Right lobe of liver (tissue), 6 donors: ENCODE measurements around the gene PCNX3. TPM values are rescaled to one million over a fixed set of nuclear protein-coding genes. Genes with fewer than 3 reads are reported as not detected.

Experiments
- ATAC-seq, 4 donors: fragments of 200-7000 bp; cut with Tn5 transposase; one replicate each; pipeline ENCODE4 v1.9.1; 2020; ENCODE audit warnings: mild to moderate bottlenecking in 4 of 4, moderate library complexity in 4 of 4
- DNase-seq, 3 donors: peaks; one replicate each; pipeline ENCODE4 v3.0.0-alpha.2; 2020
- H3K27ac ChIP-seq, 3 donors: fragments of 200-600 bp; one replicate each; pipeline ENCODE4 v1.8.0; 2022
- H3K27me3 ChIP-seq, 2 donors: fragments of 200-600 bp; one replicate each; pipeline ENCODE4 v1.8.0; 2022
- H3K36me3 ChIP-seq, 4 donors: fragments of 200-600 bp; sonication (generic) in 1 of 4; one replicate each; pipeline versions ENCODE4 v1.5.1 to v1.8.0; 2017 to 2022; ENCODE audit warnings: control low read depth in 1 of 4
- H3K4me1 ChIP-seq, 4 donors: fragments of 200-600 bp; sonication (generic) in 1 of 4; one replicate each; pipeline versions ENCODE4 v1.5.1 to v1.8.0; 2017 to 2022; ENCODE audit warnings: control low read depth in 1 of 4
- H3K4me3 ChIP-seq, 3 donors: fragments of 200-600 bp; one replicate each; pipeline ENCODE4 v1.8.0; 2022
- H3K9me3 ChIP-seq, 4 donors: fragments of 200-600 bp; sonication (generic) in 1 of 4; one replicate each; pipeline versions ENCODE4 v1.5.1 to v1.8.0; 2017 to 2022; ENCODE audit warnings: control low read depth in 1 of 4
- CTCF ChIP-seq, 4 donors: fragments of 200-600 bp in 3 of 4; fragments of 450-650 bp in 1 of 4; IDR thresholded peaks; one replicate each; pipeline versions ENCODE4 v1.5.1 to v1.8.0; 2016 to 2022; ENCODE audit warnings: antibody characterized with exemption in 4 of 4, mild to moderate bottlenecking in 2 of 4
- POLR2A ChIP-seq: fragments of 450-650 bp; IDR thresholded peaks from one replicate; pipeline ENCODE4 v1.6.1; 2017; ENCODE audit warnings: antibody characterized with exemption, mild to moderate bottlenecking
- WGBS: methylation state at CpG from one replicate; pipeline ENCODE4 v1.1.6; 2018; ENCODE audit warnings: low coverage, low lambda C conversion rate; ENCODE audit not compliant: insufficient coverage; ENCODE audit errors: missing lambda C conversion rate; 5-methylcytosine and 5-hydroxymethylcytosine counted together
- intact Hi-C, 2 donors: fragments of 100-400 bp; cut with DNase I; formaldehyde crosslinking; loops; one replicate each; pipeline versions ENCODE4 v1.11.2 to v1.14.1; 2022
- total RNA-seq, 6 experiments: library from RNA; depleted of rRNA in 2 of 6; stranded (reverse); fragments of >200 nt in 2 of 6; fragmentation: NEBNext Ultra II Directional in 3 of 6; extraction: Animal tissue kit (Norgen Biotek cat#: 25700) in 3 of 6; gene quantifications; one replicate each; pipeline versions ENCODE4 v1.1.0 to v1.2.4, GENCODE V29; 2016 to 2023
- donor health status: DM: no; HTN: yes; CAD: no.
- donor health status: DM: no; HTN: no; CAD: no.
- donor health status: DM: no; HTN: no; CAD: no.
- donor health status: DM: no; HTN: yes; CAD: no.
- donor health status: DM: no; HTN: yes; CAD: no.

PCNX3 gene
- total RNA-seq, 6 experiments from 2014 or later: 11.2 to 32.9 (median 12.4) TPM

GRCh38 chr11:65599955-65600246 lies 15.7 kb upstream of the PCNX3 start:
- H3K27me3 ChIP-seq: no peaks in the 10 kb centered on the region
- H3K36me3 ChIP-seq: peaks cover 0 to 39% (median 17%) of the 10 kb centered on the region in 4 donors
- ATAC-seq (no peak), DNase-seq (no peak)
- H3K9me3 ChIP-seq: no peaks in the 10 kb centered on the region
- no peak overlapping the region for H3K27ac ChIP-seq
- WGBS: 84% methylated on average over 2 of the region's 6 CpGs
- intact Hi-C loops: no loop called here
- TF ChIP-seq CTCF (IDR thresholded peaks at IDR 0.05) (no peak), POLR2A (no peak)
- H3K4me3 ChIP-seq: no peak overlapping the region
- H3K4me1 ChIP-seq: no peaks in the 10 kb centered on the region

GRCh38 chr11:65604258-65604657 lies 11.3 kb upstream of the PCNX3 start:
- no peaks in the 10 kb centered on the region for H3K27me3 ChIP-seq
- ATAC-seq (no peak), DNase-seq (no peak)
- H3K4me3 ChIP-seq: no peak overlapping the region
- H3K27ac ChIP-seq: no peak overlapping the region
- TF ChIP-seq POLR2A (no peak), CTCF (IDR thresholded peaks at IDR 0.05) (no peak)
- intact Hi-C loops: no loop called here
- no peaks in the 10 kb centered on the region for H3K4me1 ChIP-seq
- peaks cover 6 to 51% (median 19%) of the 10 kb centered on the region in 4 donors for H3K36me3 ChIP-seq
- no peaks in the 10 kb centered on the region for H3K9me3 ChIP-seq
- WGBS: 100% methylated on average over 1 of the region's 1 CpG

- TF ChIP-seq POLR2A (no peak), CTCF (IDR thresholded peaks at IDR 0.05) (no peak)
- peaks cover 0 to 19% (median 4%) of the 10 kb centered on the region in 4 donors for H3K4me1 ChIP-seq
- intact Hi-C loops: no loop called here
- H3K36me3 ChIP-seq: peaks cover 6 to 56% (median 19%) of the 10 kb centered on the region in 4 donors
- ATAC-seq (peak; percentile 62 to 78 (median 64)), DNase-seq (peak in 2 of 3 donors; percentile 70 to 75)
- no peaks in the 10 kb centered on the region for H3K9me3 ChIP-seq
- H3K27ac ChIP-seq: peak overlapping the region in 2 of 3 donors; percentile 48 to 49
- no peaks in the 10 kb centered on the region for H3K27me3 ChIP-seq
- H3K4me3 ChIP-seq: no peak overlapping the region
- WGBS: 80% methylated on average over 9 of the region's 67 CpGs
These were observed 8.5 kb upstream of the PCNX3 start for GRCh38 chr11:65606876-65607613.

DNA sequence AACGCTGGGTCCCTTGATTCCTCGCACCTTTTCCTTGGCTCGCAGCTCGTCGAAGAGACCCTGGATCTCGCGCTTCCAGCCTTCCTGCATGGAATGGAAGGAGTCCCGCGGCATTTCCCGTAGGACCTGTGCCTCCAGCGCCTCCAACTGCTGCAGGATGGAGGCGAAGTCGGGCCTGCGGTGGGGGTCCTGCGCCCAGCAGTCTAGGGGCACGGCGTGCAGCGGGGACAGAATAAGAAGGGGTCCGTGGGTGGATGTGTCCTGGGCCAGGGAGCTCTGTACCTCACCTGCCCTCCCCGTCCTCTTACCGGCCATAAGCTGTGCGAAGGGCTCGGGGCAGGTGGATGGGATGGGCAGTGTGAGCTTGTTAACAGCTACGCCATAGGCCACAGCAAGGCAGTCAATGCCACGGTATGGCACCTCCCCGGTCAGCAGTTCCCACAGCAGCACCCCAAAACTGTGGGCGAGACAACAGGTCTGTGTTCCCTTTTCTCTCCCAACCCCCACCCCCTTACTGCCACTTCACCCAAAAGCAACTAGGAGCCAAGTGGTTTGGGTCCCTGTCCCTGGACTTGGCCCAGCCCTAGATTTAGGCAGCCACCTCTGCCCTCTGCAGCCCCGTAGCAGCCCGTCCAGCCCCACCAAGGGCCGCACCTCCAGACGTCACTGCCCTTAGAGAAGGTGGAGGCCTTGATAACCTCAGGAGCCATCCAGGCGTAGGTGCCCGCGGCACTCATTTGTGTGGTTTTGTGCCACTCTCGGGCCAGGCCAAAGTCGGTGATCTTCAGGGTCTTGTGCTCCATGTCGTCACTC lies 7.8 kb upstream of the PCNX3 start:
- no peak overlapping the region for H3K27ac ChIP-seq
- no peaks in the 10 kb centered on the region for H3K9me3 ChIP-seq

More for the DNA sequence above, 7.8 kb upstream of the PCNX3 start:
- peaks cover 0 to 27% (median 8%) of the 10 kb centered on the region in 4 donors for H3K4me1 ChIP-seq
- H3K27me3 ChIP-seq: no peaks in the 10 kb centered on the region
- 80% methylated on average over 1 of the region's 37 CpGs for WGBS
- ATAC-seq: no peak
- DNase-seq: no peak
- TF ChIP-seq POLR2A (no peak), CTCF (IDR thresholded peaks at IDR 0.05) (no peak)
- peaks cover 6 to 54% (median 17%) of the 10 kb centered on the region in 4 donors for H3K36me3 ChIP-seq
- no peak overlapping the region for H3K4me3 ChIP-seq
- intact Hi-C loops: no loop called here
